ENCODE data around the gene EMP3. TPM values are rescaled to one million over a fixed set of nuclear protein-coding genes. Genes with fewer than 3 reads are reported as not detected.

The EMP3 gene
- total RNA-seq, 4 donors from 2014 or later: 3.8 to 15.3 (median 9.4) TPM

DNA sequence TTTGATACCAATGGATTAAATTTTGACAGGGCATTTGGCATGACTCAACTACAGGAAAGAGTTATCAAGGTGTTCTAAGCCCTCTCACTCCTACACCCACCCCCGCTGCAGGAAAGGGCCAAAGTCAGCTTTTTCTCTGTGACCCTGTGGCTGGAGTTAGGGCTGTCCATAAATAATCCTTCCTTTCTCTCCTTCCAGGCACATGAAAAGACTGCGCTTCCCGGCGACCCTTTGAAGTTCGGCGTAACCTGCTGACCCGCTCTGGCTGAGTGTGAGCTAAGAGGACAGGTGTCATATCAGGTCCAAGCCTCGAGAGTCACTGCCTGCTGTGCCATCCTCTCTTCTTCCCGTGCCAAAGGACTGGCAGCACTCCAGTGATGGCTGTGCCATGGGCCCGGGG is 29.9 kb upstream of the EMP3 start:
- ATAC-seq: no peak
- peaks cover 0 to 6% (median 3%) of the 10 kb centered on the region in 3 donors for H3K27me3 ChIP-seq
- H3K4me1 ChIP-seq: peaks cover 3 to 4% of the 10 kb centered on the region in 2 donors
- intact Hi-C loops (cut with DNase I; ENCODE audit: low total_unique reads) (no loop called here), in situ Hi-C loops (cut with MboI; ENCODE audit: low sequenced_read_pairs in 4 of 4) (no loop called here)
- DNase-seq: no peak
- no peaks in the 10 kb centered on the region for H3K36me3 ChIP-seq
- no peak overlapping the region for H3K27ac ChIP-seq
- no peak for TF ChIP-seq POLR2A (IDR thresholded peaks at IDR 0.05)
- TF ChIP-seq CTCF (IDR thresholded peaks at IDR 0.05 in 4 of 5, conservative IDR thresholded peaks at IDR 0.05 in 1 of 5): no peak
- no peaks in the 10 kb centered on the region for H3K9me3 ChIP-seq
- H3K4me3 ChIP-seq: no peak overlapping the region

DNA sequence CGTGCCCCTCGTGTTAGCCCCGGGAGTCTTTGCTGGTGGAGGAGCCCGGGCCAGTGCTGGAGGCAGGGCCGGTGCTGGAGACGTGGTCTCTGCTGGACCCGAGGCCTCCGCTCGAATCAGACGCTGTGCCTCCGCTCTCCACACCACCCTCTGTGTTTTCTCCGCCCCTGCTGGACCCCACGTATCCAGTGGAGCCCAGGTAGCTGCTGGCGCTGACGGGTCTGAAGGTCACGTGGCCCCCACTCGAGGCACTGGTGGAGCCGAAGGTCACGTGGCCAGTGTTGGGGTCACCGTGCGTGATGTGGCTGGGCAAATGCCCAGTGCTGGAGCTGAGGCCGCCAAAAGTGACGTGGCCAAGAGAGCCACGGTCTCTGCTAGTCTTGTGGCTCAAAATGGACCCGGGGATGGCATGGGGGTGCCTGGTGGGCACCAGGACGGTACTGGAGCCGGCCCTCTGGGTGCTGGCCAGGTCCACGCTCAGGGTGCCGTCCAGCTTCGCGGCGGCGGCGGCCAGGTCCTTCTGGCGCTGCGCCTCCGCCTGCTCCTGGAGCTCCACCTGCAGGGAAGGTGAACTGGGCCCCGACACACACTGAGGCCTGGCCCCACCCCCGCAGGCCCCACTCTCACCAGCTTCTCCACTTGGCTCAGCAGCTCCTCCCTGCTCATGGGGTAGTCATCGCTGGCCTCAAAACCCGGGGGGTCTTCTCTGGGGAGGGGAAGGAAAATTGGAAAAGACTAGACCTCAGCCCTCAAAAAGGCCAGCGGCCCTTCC is 28.2 kb upstream of the EMP3 start:
- TF ChIP-seq POLR2A (IDR thresholded peaks at IDR 0.05) (no peak), CTCF (IDR thresholded peaks at IDR 0.05 in 4 of 5, conservative IDR thresholded peaks at IDR 0.05 in 1 of 5) (no peak)
- no peak overlapping the region for H3K4me3 ChIP-seq
- H3K27me3 ChIP-seq: no peaks in the 10 kb centered on the region
- no peak for DNase-seq
- no peaks in the 10 kb centered on the region for H3K4me1 ChIP-seq
- intact Hi-C loops (cut with DNase I; ENCODE audit: low total_unique reads) (no loop called here), in situ Hi-C loops (cut with MboI; ENCODE audit: low sequenced_read_pairs in 4 of 4) (no loop called here)
- ATAC-seq: no peak
- no peaks in the 10 kb centered on the region for H3K9me3 ChIP-seq
- no peak overlapping the region for H3K27ac ChIP-seq
- H3K36me3 ChIP-seq: no peaks in the 10 kb centered on the region

DNA sequence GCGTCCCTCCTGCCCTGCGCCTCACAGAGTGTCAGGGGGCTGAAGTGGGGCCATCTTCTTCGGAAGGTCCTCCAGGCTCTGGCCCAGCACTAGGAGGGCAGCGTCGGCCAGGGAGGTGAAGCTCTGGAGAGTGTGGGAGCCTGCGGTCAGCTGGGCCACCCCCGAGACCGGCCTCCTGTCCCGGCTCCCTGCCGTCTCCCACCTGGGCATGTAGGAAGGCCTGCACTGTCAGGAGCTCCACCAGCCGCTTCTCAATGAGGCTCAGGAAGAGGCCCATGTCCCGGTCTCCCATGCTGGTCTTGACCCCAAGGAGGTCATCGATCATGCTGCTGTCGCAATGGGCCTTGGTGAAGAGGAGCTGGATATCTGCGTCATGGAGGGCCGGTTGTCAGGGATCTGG is 27.4 kb upstream of the EMP3 start:
- Histone ChIP-seq H3K27me3 (no peaks in the 10 kb centered on the region), H3K4me3 (no peak overlapping the region), H3K27ac (no peak overlapping the region), H3K9me3 (no peaks in the 10 kb centered on the region), H3K4me1 (no peaks in the 10 kb centered on the region), H3K36me3 (no peaks in the 10 kb centered on the region)
- ATAC-seq (no peak), DNase-seq (no peak)
- in situ Hi-C loops (cut with MboI; ENCODE audit: low sequenced_read_pairs in 4 of 4) (no loop called here), intact Hi-C loops (cut with DNase I; ENCODE audit: low total_unique reads) (no loop called here)
- no peak for TF ChIP-seq POLR2A (IDR thresholded peaks at IDR 0.05)
- TF ChIP-seq CTCF (IDR thresholded peaks at IDR 0.05 in 4 of 5, conservative IDR thresholded peaks at IDR 0.05 in 1 of 5): no peak

DNA sequence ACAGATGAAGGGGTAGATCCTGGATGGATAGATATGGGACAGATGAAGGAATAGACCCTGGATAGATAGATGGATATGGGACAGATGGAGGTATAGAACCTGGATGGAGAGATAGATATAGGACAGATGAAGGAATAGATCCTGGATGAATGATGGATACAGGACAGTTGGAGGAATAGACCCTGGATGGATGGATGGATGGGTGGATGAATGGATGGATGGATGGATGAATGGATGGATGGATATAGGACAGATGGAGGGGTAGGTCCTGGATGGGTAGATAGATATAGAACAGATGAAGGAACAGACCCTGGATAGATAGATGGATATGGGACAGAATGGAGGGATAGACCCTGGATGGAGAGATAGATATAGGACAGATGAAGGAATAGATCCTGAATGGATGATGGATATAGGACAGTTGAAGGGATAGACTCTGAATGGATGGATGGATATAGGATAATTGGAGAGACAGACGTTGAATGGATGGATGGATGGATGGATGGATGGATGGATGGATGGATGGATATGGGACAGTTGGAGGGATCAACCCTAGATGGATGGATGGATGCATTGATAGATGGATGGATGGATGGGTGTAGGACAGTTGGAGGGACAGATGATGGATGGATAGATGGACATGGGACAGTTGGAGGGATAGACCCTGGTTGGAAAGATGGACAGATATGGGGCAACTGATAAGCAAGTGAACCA is 23.3 kb upstream of the EMP3 start:
- TF ChIP-seq CTCF (IDR thresholded peaks at IDR 0.05 in 4 of 5, conservative IDR thresholded peaks at IDR 0.05 in 1 of 5): no peak
- no peak for TF ChIP-seq POLR2A (IDR thresholded peaks at IDR 0.05)
- intact Hi-C loops (cut with DNase I; ENCODE audit: low total_unique reads) (no loop called here), in situ Hi-C loops (cut with MboI; ENCODE audit: low sequenced_read_pairs in 4 of 4) (loop anchor here in 2 of 4 donors (25.0 kb wide), 1 partner anchor 285 kb away; no protein-coding TSS in a partner anchor)

More for the DNA sequence above, 23.3 kb upstream of the EMP3 start:
- Histone ChIP-seq H3K4me1 (no peaks in the 10 kb centered on the region), H3K4me3 (no peak overlapping the region), H3K27me3 (no peaks in the 10 kb centered on the region), H3K36me3 (no peaks in the 10 kb centered on the region), H3K27ac (no peak overlapping the region), H3K9me3 (no peaks in the 10 kb centered on the region)
- DNase-seq (no peak), ATAC-seq (no peak)
